HL-60/S4 treated with phorbol 12-myristate 13-acetate at 8.2 ng/mL for 4 days and 3 days (cell line): Measurements from ENCODE around the gene CTPS2.

Experiments
- in situ Hi-C: fragments of 300-500 bp; cut with MboI; formaldehyde crosslinking; loops from 2 replicates; pipeline ENCODE4 v1.15.0; 2022; ENCODE audit warnings: low sequenced_read_pairs

Gene CTPS2

DNA sequence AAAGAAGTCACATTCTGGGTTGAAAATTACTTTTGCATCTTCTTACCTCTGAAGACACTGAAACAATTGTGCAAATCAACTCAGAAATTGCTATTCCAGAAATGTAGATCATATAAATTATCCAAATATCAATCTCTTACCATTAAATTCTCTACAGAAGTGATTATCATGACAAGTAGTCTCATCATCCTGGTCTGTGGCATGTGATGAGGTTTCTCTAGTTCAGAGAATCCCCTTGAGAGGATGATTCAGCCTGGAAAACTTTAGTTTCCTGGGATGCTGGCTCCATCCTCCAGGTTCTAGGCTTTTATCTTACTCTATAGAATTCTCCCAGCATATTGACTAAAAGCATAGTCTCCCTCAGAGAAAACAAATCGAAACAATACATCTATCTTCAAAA lies 138.7 kb downstream of the CTPS2 start:
- in situ Hi-C loops, result no loop called here

DNA sequence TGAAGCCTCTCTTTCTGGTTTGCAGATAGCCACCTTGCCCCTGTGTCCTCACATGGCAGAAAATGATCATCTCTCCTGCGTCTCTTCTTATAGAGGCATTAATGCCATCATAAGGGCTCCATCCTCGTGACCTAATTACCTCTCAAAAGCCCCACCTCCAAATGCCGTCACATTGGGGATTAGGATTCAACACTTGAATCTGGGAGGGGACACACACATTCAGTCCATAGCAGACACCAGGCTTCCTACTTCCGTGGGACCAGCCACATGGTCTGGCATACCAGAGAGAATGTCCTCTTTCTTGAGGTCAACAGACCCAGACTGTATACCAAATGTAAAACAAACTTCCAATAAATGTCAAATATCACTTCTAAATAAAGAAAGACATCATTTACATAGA lies 144.8 kb downstream of the CTPS2 start:
- in situ Hi-C loops, result no loop called here

DNA sequence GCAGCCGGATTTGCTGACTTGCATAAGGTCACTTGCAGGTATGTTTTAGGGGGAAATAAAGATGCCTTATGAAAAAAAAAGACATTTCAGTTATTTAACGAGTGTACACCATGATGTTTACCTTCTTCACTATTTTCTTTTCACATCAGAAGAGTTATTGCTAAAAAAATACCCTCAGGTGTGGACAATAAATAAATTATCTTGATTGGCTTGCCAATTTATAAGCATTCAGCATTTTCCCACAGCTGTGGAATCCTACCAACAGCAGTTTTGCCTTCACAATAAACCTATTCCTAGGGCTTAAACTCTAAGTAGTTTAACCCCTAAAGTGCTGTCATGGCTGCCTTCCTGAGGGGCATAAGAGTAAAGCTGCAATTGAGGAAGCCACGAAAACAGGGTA lies 145.9 kb downstream of the CTPS2 start:
- in situ Hi-C loops, result no loop called here

DNA sequence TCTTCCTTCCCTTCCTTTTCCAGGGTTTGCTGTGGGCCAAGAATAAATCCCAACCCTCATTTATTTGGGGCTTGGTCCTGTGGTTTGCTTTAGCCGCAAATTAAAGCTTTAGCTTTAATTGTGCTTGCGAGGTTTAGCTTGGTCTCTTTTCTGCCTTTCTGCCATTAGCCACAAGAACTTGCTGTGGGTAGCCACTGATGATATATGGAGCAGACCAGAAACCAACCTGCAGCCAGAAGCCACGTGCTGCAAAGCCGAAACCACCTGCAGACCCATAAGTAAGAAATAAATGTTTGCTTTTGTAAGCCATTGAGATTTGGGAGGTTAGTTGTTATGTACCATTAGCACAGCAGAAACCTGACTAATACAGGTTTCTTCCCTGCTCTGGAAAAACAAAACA lies 152.3 kb downstream of the CTPS2 start:
- in situ Hi-C loops, result no loop called here

DNA sequence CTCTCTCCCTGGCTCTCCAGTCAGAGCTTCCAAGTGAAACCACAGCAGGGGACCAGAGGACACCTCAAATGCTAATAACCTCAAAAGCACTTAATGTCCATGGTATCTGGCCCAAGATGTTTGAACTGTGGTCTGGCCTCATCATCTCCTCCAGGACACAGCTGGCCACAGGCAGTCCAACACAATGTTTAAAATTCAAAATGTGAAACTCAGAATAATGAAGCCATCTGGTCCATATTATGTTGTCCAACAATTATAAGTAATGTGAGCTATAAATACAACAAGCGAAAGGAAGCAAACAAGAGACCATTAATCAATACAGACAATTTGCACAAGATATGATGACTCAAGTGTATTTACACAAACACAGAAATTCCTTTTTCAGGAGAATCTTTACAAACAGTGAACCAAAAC lies 153.3 kb downstream of the CTPS2 start:
- in situ Hi-C loops, result no loop called here

DNA sequence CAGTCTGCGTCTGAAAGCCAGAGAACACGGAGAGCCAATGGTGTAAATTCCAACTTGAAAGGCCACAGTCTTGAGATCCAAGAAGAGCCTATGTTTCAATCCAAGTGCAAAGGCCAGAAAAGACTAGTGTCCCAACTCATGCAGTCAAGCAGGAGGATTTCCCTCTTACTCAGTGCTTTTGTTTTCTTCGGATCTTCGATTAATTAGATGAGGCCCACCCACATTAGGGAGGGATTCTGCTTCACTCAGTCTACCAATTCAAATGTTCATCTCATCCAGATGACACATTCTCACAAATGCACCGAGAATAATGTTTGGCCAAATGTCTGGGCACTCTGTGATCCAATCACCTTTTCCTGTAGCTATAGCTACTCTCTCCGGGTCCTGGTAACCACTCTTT lies 154.0 kb downstream of the CTPS2 start:
- in situ Hi-C loops, result no loop called here

DNA sequence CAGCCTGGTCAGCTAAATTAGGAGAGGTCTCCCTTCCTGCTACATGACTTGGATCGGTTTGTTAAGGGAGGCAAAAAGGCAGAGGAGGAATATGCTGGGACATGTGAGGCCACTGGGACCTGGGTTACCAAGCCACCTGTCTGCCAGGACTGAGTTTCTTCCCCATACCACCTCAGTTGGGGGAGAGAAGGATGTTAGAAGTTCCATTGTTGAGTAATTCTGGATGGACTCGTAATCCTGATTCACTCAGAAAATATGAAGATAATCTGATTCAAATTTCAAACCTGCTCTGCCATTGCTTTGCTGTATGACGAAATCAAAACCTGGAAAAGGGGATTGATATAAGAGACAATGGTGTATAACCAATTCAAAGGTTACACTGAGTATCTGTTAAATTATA lies 159.9 kb downstream of the CTPS2 start:
- in situ Hi-C loops, result no loop called here

DNA sequence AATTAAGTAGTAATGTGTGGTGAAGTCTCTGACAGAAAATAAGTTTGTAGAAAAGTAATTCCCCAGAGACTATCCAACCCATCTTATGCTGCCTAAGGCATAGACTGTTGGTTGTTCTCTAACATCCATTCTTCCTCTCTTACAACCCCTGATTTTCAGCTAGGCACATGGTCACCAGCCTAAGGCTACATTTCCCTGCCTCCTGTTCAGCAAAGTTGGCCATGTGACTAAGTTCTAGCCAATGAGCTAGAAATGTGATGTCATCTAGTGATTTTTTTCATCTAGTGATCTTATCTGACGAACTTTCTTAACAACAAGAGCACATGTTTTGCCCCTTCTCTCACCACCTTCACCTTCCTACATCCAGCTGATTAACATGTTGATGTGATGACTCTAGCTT lies 164.8 kb downstream of the CTPS2 start:
- in situ Hi-C loops, result no loop called here

DNA sequence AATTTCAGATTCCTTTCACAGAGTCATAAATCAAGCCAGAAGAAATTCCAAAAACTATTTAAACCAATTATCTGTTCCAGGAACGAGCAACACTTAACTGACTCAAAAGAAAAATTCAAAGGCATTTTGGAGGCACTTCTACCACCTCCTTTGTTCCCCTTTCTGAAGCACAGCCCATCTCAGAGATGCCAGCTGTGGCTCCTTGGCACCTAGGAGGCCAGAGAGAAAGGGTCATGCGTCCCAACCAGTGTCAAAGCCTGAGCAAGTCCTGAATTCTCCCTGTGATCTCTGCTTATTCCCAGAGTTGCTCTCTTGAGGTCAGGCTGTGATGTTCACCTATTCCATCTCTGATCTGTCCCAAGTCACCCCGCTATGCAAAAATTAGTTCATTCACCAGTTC lies 167.5 kb downstream of the CTPS2 start:
- in situ Hi-C loops, result no loop called here
